HG03064 (cell line): Measurements from ENCODE around the gene FNTB.

Source experiments
- ATAC-seq: cut with Tn5 transposase; IDR thresholded peaks from one replicate; pipeline ENCODE4 v1.9.1; 2021; ENCODE audit warnings: low read depth; ENCODE audit not compliant: unreplicated experiment

Gene FNTB

GRCh38 chr14:65106736-65107135, 120.0 kb downstream of the FNTB start:
- ATAC-seq: no peak

DNA sequence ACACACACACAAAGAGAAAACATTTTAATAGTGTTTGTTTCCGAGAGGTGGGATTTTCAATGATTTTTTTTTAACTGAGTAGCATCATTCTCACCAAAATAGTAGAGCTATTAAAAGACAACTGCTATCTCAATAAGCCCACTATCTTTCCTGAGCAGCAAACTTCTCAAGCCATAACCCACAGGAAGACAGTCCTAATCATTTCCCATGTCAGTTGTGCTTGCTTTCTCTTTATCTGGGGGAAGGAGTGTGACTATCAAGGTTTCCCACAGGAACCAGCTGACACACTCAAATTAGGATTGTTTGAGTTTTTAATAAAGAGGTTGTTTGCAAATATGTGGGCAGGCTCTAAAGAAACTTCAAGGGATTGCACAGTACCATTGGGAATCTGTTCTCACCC, 120.5 kb downstream of the FNTB start:
- ATAC-seq: no peak

DNA sequence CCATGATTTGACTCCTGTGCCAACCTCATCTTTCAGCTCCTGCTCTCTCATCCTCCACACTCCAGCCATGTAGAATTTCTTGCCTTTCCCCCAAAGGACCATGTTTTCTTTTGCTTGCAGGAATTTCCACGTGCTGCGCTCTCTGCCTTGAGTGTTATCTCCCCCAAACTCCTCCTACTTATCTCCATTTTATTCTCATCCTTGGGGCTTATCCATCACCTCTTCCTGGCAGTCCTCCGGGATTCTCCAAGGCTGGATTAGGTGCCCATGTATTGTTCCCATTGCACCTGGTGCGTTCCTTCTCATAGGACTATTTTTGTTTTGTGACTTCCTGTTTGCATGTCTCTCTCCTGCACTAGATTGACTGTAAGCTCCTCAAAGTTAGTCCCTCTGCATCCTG, 122.7 kb downstream of the FNTB start:
- ATAC-seq: no peak

GRCh38 chr14:65110525-65110924, 123.8 kb downstream of the FNTB start:
- ATAC-seq: no peak
